Left kidney (tissue), 8 donors: ENCODE results near the gene WDTC1. TPM values are rescaled to one million over a fixed set of nuclear protein-coding genes. Genes with fewer than 3 reads are reported as not detected.
"Not testable (repeated sequence)": the region's sequence is repeated elsewhere in the genome, so short reads cannot be mapped to it uniquely, and the experiment has no call there.

Experiments
- DNase-seq: peaks from one replicate; pipeline ENCODE4 v3.0.0-alpha.2; 2013
- long read RNA-seq, 8 donors: transcript quantifications; one replicate each; lab custom pipeline, GENCODE V29; 2026
- polyA plus RNA-seq: library from polyadenylated mRNA; unstranded; fragments of 120-200 nt; gene quantifications from one replicate; pipeline ENCODE4 v1.2.1, GENCODE V29; 2013; ENCODE audit not compliant: insufficient read length

WDTC1 gene
- polyA plus RNA-seq, result 43.8 TPM
- long read RNA-seq, donor 1, full-length matches to known transcripts, result 5 of 13 reads
- long read RNA-seq, donor 1, partial matches to known transcripts, result 8 of 13 reads
- long read RNA-seq, donor 1, other reads (novel, unspliced or antisense), result 0 of 13 reads
- long read RNA-seq, donor 2, partial matches to known transcripts, result 6 of 6 reads
- long read RNA-seq, donor 2, other reads (novel, unspliced or antisense), result 0 of 6 reads
- long read RNA-seq, donor 3, full-length matches to known transcripts, result 1 of 1 reads
- long read RNA-seq, donor 3, partial matches to known transcripts, result 0 of 1 reads
- long read RNA-seq, donor 3, other reads (novel, unspliced or antisense), result 0 of 1 reads
- long read RNA-seq, donor 4, result 0 reads
- long read RNA-seq, donor 5, full-length matches to known transcripts, result 1 of 1 reads
- long read RNA-seq, donor 5, partial matches to known transcripts, result 0 of 1 reads
- long read RNA-seq, donor 5, other reads (novel, unspliced or antisense), result 0 of 1 reads
- long read RNA-seq, donor 6, full-length matches to known transcripts, result 4 of 4 reads
- long read RNA-seq, donor 6, partial matches to known transcripts, result 0 of 4 reads
- long read RNA-seq, donor 6, other reads (novel, unspliced or antisense), result 0 of 4 reads
- long read RNA-seq, donor 7, full-length matches to known transcripts, result 6 of 6 reads
- long read RNA-seq, donor 7, partial matches to known transcripts, result 0 of 6 reads
- long read RNA-seq, donor 7, other reads (novel, unspliced or antisense), result 0 of 6 reads
- long read RNA-seq, donor 8, result 0 reads

DNA sequence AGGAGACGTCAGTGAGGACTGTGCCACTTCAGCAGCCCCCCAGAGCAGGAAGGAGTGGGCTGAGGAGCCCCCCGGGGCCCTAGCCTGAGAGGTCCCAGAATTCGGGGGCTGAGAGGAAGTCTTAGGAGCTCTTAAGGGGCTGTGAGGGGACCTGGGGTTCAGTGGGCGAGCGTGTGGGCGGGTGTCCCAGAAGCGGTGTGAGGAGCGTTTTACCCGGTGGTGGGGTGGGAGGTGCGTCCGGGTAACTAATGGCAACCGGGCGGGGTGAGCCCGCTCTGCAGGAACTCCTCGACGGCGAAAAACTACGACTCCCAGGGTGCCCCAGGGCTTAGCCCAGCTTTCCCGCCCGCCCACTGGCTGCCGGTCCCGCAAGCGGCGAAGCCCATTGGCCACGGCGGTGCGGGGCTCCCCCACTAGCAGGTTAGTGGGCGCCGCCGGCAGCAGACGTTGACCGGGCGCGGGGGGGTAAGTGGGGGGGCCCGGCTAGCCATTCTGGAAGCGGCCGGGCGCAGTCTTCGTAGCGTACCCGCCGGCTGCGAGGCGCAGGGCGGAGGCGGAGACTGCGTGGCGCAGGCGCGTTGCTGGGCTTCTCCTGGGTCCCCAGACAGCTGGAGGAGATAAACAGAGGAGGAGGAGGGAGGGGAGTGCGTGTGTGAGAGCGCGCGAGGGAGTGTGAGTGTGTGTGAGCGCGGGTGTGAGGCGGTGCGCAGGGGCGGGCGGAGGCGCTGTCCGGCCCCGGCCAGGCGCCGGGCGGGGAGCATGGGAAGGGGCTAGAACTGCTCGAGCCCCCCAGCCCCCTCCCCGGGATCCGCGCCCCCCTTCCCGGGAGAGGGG lies at the start of gene WDTC1:
WDTC1 (plus strand) TSS at position 584 of the 834 bp plus-strand sequence. CDS start 26,423 bp downstream, outside the sequence.
- DNase-seq, result peak; percentile 95

DNA sequence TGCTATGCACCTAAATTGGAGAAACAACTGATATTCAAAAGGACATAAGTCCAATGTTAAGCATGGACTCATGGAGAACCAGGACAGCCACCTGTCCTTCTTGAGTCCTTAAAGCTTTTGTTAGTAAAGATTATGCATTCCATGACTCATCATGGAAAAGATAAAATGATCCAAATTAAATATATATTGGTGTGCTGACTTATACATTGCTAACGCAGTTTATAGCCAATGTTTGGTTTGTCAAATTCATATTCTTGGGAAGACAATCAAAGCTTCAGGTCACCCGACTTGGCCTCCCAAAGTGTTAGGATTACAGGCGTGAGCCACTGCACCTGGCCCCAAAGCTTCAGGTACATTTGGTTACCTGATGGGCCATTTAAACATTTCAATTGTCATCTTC lies 49.8 kb upstream of the WDTC1 start:
- DNase-seq, result not testable (repeated sequence)

- DNase-seq, result no peak
Measured at GRCh38 chr1:27192039-27192529, 42.3 kb upstream of the WDTC1 start.

- DNase-seq, result no peak
Measured at GRCh38 chr1:27193194-27193593, 41.2 kb upstream of the WDTC1 start.

DNA sequence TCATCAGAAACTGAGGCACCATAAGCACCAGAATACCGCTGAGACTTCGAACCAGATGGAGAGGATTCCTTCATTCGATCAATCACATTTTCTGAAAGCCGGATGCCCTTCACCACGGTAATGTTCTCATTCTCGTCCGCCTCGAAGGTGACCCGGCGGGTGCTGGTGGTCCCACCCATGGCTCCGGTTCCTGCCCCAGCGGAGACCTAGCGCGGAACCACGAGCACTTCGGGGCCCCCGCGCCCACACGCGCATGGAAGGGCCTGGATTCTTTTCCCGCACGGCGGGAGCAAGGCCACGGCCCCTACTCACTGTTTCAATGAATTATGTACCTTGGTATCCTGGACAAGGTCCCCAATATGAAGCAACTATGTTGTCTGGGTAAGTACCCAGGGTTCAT lies 33.1 kb upstream of the WDTC1 start:
- DNase-seq, result no peak

DNA sequence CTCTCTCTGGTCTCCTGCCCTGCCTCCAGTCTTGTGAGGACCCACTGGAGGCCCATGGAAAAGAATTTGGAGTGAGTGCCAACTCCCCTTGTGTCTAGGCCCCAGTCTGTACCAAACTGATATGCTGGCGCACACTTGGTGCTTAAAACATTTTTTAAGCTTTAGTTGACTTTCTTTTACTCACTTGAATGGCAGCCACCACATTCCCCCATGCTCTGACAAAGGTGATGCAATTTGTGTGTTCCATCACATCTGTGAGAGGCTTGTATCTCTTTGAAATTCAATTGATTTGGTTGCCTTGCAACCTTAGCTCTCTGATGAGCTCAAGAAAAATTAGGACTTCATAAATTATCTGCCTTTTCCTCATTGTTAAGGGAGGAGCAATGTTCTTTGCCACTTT lies 30.5 kb upstream of the WDTC1 start:
- no peak for DNase-seq

DNA sequence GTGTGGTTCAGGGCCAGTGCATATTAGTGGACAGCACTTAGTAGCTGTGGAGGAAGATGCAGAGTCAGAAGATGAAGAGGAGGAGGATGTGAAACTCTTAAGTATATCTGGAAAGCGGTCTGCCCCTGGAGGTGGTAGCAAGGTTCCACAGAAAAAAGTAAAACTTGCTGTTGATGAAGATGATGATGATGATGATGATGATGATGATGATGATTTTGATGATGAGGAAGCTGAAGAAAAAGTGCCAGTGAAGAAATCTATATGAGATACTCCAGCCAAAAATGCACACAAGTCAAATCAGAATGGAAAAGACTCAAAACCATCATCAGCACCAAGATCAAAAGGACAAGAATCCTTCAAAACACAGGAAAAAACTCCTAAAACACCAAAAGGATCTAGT lies 27.2 kb upstream of the WDTC1 start:
- not testable (repeated sequence) for DNase-seq

GRCh38 chr1:27208143-27208850 lies 26.1 kb upstream of the WDTC1 start:
- DNase-seq, result not testable (repeated sequence)

DNA sequence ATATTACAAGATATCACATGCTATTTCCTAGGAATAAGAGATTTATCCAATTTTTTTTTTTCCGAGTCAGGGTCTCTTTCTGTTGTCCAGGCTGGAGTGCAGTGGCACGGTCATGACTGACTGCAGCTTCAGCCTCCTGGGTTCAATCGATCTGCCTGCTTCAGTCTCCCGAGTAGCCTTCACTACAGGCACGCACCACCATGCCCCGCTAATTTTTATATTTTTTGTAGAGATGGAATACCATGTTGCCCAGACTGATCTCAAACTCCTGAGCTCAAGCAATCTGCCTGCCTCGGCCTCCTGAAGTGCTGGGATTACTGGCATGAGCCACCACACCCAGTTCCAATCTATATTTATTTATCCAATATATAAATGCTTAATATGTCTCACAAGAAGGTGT lies 18.0 kb upstream of the WDTC1 start:
- DNase-seq, result no peak

GRCh38 chr1:27217401-27217800 lies 17.0 kb upstream of the WDTC1 start:
- DNase-seq, result no peak

GRCh38 chr1:27218736-27219135 lies 15.7 kb upstream of the WDTC1 start:
- DNase-seq, result no peak

DNA sequence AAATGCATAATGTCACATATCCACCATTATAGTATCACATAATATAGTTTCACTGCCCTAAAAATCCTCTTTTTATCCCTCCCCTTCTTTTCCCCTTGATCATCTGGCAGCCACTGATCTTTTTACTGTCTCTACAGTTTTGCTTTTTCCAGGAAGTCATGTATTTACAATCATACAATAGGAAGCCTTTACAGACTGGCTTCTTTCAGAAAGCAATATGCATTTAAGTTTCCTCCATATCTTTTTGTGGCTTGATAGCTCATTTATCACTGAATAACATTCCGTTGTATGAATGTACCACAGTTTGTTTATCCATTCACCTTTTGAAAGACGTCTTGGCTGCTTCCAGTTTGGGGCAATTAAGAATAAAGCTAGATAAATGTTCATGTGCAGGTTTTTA lies 14.3 kb upstream of the WDTC1 start:
- DNase-seq, result no peak

DNA sequence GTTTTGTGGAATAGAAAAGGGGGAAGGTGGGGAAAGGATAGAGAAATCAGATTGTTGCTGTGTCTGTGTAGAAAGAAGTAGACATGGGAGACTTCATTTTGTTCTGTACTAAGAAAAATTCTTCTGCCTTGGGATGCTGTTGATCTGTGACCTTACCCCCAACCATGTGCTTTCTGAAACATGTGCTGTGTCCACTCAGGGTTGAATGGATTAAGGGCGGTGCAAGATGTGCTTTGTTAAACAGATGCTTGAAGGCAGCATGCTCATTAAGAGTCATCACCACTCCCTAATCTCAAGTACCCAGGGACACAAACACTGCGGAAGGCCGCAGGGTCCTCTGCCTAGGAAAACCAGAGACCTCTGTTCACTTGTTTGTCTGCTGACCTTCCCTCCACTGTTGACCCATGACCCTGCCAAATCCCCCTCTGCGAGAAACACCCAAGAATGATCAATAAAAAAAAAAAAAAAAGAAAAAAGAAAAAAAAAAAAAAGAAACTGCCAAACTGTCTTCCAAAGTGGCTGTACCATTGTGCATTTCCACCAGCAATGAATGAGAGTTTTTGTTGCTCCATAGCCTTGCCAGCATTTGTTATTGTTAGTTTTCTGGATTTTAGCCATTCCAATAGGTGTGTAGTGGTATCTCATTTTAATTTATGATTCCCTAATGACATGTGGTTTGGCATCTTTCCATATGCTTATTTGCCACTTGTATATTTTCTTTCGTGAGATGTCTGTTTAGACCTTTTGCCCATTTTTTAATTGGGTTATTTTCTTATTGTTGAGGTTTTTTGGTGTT lies 13.5 kb upstream of the WDTC1 start:
- not testable (repeated sequence) for DNase-seq

- DNase-seq, result no peak
Measured at GRCh38 chr1:27225621-27226020, 8.8 kb upstream of the WDTC1 start.

GRCh38 chr1:27227765-27228164 lies 6.7 kb upstream of the WDTC1 start:
- no peak for DNase-seq

DNA sequence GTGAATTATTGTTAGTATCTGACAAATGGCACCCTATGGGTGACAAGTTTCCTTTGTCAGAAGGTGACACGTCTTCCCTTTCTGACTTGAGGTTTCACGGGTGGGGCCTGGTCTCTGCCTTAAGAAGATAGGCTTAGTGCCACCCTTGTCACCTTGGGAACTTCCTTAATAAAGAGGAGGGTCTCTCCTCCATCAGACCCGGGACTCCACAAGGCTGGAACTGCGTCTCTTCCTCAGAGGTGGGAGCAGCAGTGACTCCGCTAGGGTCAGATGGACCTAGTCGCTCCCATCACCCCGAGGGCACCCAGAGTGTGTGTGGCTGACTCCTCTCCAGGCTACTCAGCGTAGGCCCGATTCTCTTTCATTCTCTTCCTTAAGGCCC lies 774 bp upstream of the WDTC1 start:
- no peak for DNase-seq

GRCh38 chr1:27235827-27236226 lies 1.4 kb downstream of the WDTC1 start:
- no peak for DNase-seq

DNA sequence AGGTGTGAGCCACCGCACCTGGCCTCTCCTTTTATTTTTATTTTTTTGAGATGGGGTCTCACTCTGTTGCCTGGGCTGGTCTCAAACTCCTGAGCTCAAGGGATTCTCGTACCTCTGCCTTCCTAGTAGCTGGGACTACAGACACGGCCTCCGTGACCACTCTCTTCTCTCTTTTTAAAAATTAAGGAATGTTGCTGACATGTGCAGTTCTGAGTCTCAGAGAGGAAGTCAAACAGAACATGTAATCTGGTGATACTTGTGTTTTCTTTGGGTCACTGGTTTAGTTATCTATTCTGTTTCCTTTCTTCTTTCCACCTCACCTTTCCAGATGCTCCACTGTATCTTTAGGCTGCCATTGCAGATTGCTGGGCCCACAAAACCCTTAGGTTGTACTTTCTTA lies 2.7 kb downstream of the WDTC1 start:
- DNase-seq, result no peak

DNA sequence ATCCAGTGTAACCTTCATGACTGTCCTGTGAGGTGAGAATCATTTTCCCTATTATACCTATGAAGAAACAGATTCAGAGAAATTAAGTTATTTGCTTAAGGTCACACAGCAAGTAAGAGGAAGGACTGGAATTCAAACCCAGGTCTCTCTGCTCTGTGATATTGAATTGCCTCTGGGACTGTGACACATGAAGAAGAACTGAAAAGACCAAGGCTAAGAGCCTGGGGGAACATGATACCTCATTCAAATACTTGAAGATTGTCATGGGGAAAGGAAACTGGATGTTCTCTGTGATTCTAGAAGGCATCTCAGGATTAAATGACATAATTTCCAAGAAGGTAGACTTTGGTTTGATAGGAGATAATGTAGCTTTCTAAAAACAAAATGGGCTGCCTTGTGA lies 3.6 kb downstream of the WDTC1 start:
- no peak for DNase-seq

DNA sequence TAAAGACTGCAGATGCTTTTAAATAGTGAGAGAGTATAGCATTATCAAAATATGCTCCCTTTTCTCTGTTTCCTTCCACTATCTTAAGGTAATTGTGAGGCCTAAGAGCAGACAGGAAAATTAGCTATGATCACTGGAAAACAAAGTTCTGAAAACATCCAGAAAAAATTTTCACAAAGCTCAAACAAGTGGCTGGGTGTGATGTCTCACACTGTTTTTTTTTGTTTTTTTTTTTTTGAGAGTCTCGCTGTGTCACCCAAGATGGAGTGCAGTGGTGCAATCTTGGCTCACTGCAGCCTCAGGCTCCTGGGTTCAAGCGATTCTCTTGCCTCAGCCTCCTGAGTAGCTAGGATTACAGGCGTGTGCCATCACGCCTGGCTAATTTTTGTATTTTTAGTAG lies 7.2 kb downstream of the WDTC1 start:
- no peak for DNase-seq

- not testable (repeated sequence) for DNase-seq
Measured at GRCh38 chr1:27243665-27244064, 9.2 kb downstream of the WDTC1 start.
